Left ventricle myocardium inferior (tissue), 1 donor: ENCODE measurements around the gene PODXL. TPM values are rescaled to one million over a fixed set of nuclear protein-coding genes. Genes with fewer than 3 reads are reported as not detected.

Source experiments
- DNase-seq: peaks from one replicate; pipeline ENCODE4 v3.0.0-alpha.2; 2020
- H3K27ac ChIP-seq: fragments of 200-600 bp; replicated peaks from 2 replicates; pipeline ENCODE4 v1.8.0; 2021
- H3K27me3 ChIP-seq: fragments of 200-600 bp; 2 replicates; pipeline ENCODE4 v1.8.0; 2021; ENCODE audit warnings: low read depth
- H3K36me3 ChIP-seq: fragments of 200-600 bp; 2 replicates; pipeline ENCODE4 v1.8.0; 2021
- H3K4me1 ChIP-seq: fragments of 200-600 bp; 2 replicates; pipeline ENCODE4 v1.8.0; 2021
- H3K4me3 ChIP-seq: fragments of 200-600 bp; 2 replicates; pipeline ENCODE4 v1.8.0; 2021; ENCODE audit warnings: mild to moderate bottlenecking, moderate library complexity
- H3K9me3 ChIP-seq: fragments of 200-600 bp; replicated peaks from 2 replicates; pipeline ENCODE4 v1.8.0; 2021
- intact Hi-C: fragments of 100-400 bp; cut with micrococcal nuclease; formaldehyde crosslinking; loops from one replicate; pipeline ENCODE4 v1.11.0; 2022
- total RNA-seq: library from RNA; stranded (reverse); fragmentation: NEBNext Ultra II Directional; extraction: Animal tissue kit (Norgen Biotek cat#: 25700); gene quantifications from one replicate; pipeline ENCODE4 v1.2.1, GENCODE V29; 2021
- TF ChIP-seq, protein P1 (sequence below): fragments of 200-600 bp; IDR thresholded peaks from 2 replicates; pipeline ENCODE4 v1.8.0; 2021; ENCODE audit warnings: antibody characterized with exemption, mild to moderate bottlenecking, borderline replicate concordance
- donor health status: DM: no; HTN: yes; CAD: no; lungs with severe emphysema.

The PODXL gene
- total RNA-seq, 1 donor from 2014 or later: 67.4 TPM

DNA sequence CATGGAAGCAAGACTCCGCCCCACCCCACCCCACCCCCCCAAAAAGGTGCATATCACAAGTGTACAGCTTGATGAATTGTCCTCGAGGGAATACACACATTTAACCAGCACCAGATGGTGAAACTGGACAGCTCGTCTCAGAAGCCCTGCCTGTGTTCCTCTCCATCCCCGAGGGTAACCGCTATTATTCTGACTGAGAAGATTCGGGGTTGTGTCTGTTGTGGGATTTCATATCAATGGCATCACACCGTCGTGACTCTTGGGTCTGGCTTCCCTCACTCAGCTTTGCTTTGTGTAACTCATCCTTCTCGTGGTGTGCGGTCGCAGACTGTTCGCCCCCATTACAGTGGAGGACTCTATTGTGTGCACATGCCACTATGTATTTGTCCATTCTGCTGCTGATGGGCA lies 18.9 kb downstream of the PODXL start:
- intact Hi-C loops: no loop called here
- Histone ChIP-seq H3K4me1 (peaks cover 99% of the 10 kb centered on the region), H3K9me3 (no peaks in the 10 kb centered on the region), H3K27me3 (no peaks in the 10 kb centered on the region), H3K4me3 (no peak overlapping the region), H3K36me3 (no peaks in the 10 kb centered on the region), H3K27ac (peak overlapping the region; percentile 86)
- no peak for DNase-seq
- TF ChIP-seq, protein P1, sequence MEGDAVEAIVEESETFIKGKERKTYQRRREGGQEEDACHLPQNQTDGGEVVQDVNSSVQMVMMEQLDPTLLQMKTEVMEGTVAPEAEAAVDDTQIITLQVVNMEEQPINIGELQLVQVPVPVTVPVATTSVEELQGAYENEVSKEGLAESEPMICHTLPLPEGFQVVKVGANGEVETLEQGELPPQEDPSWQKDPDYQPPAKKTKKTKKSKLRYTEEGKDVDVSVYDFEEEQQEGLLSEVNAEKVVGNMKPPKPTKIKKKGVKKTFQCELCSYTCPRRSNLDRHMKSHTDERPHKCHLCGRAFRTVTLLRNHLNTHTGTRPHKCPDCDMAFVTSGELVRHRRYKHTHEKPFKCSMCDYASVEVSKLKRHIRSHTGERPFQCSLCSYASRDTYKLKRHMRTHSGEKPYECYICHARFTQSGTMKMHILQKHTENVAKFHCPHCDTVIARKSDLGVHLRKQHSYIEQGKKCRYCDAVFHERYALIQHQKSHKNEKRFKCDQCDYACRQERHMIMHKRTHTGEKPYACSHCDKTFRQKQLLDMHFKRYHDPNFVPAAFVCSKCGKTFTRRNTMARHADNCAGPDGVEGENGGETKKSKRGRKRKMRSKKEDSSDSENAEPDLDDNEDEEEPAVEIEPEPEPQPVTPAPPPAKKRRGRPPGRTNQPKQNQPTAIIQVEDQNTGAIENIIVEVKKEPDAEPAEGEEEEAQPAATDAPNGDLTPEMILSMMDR: no peak

DNA sequence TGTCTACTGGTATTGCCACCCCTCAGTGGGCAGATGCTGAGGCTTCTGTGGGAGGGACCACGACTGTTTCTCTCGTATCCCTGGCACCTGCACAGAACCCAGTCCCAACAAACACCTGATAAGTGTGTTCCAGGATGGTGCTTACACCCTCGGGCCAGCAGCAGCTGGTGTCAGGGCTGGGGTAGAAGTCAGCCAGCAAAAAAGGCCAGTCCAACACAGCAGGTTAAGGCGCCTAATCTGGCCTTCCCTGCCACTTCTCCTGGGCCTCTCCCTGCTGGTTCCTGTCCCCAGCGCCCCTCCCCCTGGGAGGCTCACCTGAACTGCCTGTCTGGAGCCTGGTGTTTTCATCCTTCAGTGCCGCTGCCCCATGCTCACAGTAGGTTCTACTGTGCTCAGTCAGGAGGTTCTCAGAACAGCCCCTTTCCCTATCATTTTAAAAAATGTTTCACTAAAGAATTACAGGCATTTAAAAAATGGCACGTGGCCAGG lies 20.0 kb downstream of the PODXL start:
- no peak for DNase-seq
- H3K27me3 ChIP-seq: no peaks in the 10 kb centered on the region
- TF ChIP-seq, protein P1: no peak
- intact Hi-C loops: no loop called here
- peaks cover 95% of the 10 kb centered on the region for H3K4me1 ChIP-seq
- no peak overlapping the region for H3K4me3 ChIP-seq
- H3K9me3 ChIP-seq: no peaks in the 10 kb centered on the region
- no peaks in the 10 kb centered on the region for H3K36me3 ChIP-seq
- H3K27ac ChIP-seq: peak overlapping the region; percentile 86

DNA sequence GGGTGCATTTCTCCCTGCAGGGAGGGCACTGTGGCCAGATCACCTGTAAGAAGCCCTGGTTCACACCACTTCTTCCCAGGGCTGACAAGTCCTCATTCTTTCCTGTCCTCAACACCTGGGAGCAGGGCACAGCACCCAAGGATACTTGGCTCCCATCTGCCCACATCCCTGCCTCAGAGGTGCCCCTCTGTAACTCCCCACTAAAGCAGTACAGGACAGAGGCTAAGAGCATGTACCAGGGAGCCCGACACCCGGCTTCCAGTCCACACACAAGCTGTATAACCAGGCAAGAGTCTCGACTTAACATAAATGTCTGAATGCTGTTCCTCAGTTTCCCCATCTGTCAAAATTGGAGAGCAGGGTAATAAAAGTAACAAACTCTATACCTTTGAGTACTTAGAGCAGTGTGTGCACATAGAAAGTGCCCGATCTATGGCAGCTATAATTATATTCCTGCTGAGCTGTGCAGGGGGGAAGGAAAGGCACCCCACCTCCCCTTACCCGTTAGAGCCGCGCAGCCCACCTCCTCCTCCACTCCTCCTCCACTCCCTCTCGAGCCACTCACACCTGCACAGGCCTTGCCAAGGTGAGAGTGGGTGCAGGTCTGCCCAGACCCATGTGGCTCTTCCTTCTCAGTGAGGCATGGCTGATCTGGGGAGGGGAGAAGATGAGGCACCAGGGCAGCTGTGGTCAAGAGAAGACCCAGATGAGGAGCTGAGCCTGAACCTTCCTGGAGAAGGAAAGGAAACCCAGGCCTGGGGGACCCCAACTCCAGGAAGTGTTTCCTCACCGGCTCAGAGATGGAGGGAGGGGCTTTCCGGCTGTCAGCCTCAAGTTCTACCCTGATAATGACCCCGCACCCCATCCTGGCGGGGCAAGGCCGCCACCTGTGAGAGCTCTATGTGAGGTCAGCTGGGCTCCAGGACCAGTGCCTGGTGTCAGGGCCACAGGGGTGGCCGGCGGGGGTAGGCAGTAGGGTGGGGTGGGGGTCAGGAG lies 22.6 kb downstream of the PODXL start:
- Histone ChIP-seq H3K27ac (peak overlapping the region; percentile 86), H3K9me3 (no peaks in the 10 kb centered on the region), H3K4me3 (peak overlapping the region; percentile 17), H3K4me1 (peaks cover 94% of the 10 kb centered on the region), H3K27me3 (no peaks in the 10 kb centered on the region), H3K36me3 (no peaks in the 10 kb centered on the region)
- TF ChIP-seq, protein P1: no peak
- no peak for DNase-seq
- intact Hi-C loops: no loop called here

DNA sequence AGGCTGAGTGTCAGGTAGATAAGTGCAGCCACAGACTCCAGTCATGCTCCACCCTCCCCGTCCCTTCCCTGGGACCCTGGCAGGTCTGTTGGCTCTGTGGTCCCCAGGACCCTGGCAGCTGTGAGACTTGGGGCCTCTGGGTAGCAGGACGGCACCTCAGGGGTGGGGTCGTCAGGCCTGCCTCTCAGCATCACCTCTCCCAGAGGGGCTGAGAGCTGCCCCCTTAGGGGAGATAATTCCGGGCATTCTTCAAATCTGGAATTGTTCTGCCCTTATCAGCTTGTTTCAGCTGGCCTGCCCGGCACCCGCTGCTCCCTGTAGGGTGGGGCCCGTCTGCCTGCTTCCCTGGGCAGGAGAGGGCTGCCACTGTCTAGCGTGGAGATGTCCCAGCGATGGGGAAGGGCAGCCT lies 23.3 kb downstream of the PODXL start:
- H3K27me3 ChIP-seq: no peaks in the 10 kb centered on the region
- peaks cover 94% of the 10 kb centered on the region for H3K4me1 ChIP-seq
- H3K4me3 ChIP-seq: peak overlapping the region; percentile 17
- H3K36me3 ChIP-seq: no peaks in the 10 kb centered on the region
- no peak for DNase-seq
- H3K9me3 ChIP-seq: no peaks in the 10 kb centered on the region
- TF ChIP-seq, protein P1: no peak
- intact Hi-C loops: no loop called here
- peak overlapping the region; percentile 86 for H3K27ac ChIP-seq

DNA sequence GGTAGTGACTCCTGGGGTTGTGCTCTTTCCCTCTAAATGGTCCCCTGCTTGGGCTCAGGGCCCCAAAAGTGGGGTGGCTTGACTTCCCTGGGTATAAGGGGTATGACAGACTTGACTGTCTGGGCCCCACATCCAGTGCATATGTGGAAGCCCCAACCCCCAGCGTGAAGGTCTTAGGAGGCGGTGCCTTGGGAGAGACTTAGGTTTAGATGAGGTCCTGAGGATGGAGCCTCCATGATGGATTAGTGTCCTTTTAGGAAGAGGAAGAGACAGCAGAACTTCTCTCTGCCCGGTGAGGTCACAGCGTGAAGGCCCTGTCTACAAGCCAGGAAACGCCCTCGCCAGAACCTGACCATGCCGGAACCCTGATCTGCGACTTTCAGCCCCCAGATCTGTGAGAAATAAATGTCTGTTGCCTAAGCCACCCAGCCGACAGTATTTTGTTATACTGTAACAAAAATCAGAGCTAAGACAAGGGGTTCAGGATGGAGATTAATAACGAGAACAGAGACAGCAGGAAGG lies 23.8 kb downstream of the PODXL start:
- Histone ChIP-seq H3K27ac (peak overlapping the region; percentile 86), H3K27me3 (no peaks in the 10 kb centered on the region), H3K4me1 (peaks cover 94% of the 10 kb centered on the region), H3K9me3 (no peaks in the 10 kb centered on the region), H3K36me3 (no peaks in the 10 kb centered on the region), H3K4me3 (no peak overlapping the region)
- TF ChIP-seq, protein P1: no peak
- intact Hi-C loops: no loop called here
- DNase-seq: no peak
